ENCODE measurements around the gene XRCC1.
"Not testable (repeated sequence)": the region's sequence is repeated elsewhere in the genome, so short reads cannot be mapped to it uniquely, and the experiment has no call there.

XRCC1 gene

DNA sequence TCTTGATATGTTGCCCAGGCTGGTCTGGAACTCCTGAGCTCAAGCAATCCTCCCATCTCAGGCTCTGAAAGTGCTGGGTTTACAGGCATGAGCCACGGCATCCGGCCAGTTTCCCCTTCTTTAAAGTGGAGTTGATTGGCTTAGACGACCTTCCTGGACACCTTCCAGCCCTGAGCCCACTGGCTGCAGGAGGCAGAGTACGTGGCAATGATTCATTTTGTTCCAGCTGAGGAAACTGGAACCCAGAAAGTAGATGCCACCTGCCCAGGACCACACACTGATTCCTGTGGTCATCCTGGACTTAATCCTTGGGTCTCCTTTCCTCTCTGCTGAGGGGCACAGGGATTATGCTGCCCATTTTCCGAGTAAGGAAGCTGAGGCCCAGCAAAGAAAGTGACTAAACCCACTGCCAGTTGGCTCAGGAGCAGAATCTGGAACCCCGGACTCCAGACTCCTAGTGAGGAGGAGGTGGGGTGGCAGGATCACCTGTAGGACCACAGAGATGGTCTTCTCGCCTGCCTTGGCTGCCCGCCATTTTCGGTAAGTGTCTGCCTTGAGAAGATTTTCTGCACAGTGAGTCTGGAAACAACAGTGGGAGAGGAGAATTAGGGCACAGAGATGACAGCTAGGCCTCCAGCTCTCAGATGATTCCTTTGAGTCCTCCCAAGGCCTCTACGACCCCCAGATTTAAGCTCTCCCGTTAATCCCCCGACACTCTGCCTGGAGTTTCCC lies 737 bp downstream of the XRCC1 start:
- DNase-seq: no peak

DNA sequence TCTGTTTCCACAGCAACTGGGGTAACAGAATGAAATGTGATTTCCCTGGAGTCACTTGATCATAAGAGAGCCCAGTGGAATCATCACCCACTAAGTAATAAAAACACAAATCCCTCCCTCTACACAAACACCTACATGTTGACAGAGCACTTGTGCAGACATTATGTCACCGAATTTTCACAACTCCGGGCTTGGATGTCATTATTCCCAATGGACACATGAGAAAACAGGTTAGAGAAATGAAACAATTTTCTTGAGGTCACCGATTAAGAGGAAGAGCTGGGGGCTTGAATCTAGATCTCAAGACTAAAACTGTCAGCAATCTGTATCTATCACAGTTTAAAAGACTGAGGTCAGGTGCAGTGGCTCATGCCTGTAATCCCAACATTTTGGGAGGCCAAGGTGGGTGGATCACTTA lies 3.1 kb downstream of the XRCC1 start:
- no peak for DNase-seq

- no peak for DNase-seq
Measured at GRCh38 chr19:43570174-43570791, 5.0 kb downstream of the XRCC1 start.

DNA sequence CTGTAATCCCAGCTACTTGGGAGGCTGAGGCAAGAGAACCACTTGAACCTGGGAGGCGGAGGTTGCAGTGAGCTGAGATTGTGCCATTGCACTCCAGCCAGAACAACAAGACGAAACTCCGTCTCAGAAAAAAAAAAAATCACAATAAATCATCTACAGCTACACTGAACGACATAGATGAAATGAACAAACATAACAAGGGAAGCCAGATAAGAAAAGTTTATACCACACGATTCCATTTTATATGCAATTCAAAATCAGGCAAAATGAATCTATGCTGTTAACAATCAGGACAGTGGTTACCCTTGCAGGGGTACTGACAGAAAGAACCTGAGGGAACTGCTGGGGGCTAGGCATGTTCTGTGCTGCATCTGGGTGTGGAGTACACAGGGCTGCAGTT lies 5.7 kb downstream of the XRCC1 start:
- no peak for DNase-seq

GRCh38 chr19:43564800-43565199 lies 10.5 kb downstream of the XRCC1 start:
- DNase-seq: no peak

- no peak for DNase-seq
Measured at GRCh38 chr19:43563816-43564457, 11.4 kb downstream of the XRCC1 start.

DNA sequence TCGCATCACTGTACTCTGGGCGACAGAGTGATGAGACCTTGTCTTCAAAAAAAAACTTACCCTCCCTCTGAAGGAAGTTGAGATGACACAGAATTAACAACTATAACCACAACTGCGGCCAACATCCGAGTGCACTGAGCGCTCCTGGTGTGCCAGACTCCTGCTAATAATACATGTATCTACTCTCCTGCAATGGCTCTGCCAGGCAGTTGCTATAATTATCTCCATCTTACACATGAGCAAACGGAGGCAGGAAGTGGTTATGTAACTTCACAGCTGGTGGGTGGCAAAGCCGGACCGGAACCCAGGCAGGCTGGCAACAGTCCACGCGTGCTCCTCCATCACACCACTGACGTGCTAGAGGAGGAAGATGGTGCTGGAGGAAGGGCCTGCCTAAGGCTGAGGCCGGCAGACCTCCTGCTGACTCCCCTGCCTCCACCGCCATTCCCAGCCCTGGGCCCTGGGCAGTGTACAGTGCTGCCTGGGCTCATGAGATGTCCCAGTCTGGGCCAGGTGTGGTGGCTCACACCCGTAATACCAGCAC lies 12.6 kb downstream of the XRCC1 start:
- DNase-seq: no peak

DNA sequence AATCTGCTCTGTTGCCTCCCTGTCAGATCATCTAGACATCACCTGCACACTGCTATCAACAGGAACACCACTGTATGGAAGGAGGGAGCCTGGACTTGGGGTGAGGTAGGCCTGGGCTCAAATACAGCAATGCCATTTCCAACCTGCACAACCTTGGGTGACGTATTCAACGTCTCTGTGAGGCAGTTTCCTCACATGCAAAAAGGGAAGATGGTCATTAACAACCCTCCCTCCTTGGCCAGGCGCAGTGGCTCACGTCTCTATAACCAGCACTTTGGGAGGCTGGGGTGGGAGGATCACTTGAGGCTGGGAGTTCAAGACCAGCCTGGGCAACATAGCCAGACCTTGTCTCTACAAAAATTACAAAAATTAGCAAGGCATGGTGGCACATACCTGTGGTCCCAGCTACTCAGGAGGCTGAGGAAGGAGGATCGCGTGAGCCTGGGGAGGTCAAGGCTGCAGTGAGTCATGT lies 13.1 kb downstream of the XRCC1 start:
- DNase-seq: no peak

- DNase-seq: no peak
Measured at GRCh38 chr19:43561139-43561970, 14.0 kb downstream of the XRCC1 start.

GRCh38 chr19:43560687-43561086 lies 14.6 kb downstream of the XRCC1 start:
- DNase-seq: no peak

DNA sequence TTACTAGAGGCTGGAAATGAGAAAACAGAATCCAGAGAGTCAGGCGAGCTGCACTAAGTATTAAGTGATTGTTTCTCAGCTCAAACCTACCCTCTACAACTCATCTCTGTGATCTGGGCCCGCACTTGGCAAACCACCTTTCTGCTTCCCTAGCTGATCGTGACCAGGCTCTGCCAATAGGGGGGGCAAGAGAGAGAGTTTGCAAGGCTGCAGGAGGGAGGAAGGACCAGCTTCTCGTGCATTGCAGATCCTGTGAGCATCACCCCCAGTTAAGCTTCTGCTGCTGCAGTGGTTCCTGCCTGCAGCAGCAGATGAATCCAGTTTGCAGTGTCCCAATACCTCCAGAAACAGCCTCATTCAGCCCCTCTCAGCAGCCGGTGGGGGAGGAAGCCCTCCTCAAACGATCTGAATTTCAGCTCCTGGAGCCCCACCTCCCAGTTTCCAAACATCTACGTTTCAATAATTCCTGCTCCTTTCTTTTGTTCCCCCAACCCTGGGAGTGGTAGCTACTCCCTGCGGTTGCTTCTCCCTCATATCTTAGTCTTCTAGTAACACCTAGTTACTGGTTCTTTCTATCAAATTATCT lies 20.0 kb downstream of the XRCC1 start:
- DNase-seq: peak; percentile 64

- DNase-seq: no peak
Measured at GRCh38 chr19:43554317-43554895, 20.9 kb downstream of the XRCC1 start.

DNA sequence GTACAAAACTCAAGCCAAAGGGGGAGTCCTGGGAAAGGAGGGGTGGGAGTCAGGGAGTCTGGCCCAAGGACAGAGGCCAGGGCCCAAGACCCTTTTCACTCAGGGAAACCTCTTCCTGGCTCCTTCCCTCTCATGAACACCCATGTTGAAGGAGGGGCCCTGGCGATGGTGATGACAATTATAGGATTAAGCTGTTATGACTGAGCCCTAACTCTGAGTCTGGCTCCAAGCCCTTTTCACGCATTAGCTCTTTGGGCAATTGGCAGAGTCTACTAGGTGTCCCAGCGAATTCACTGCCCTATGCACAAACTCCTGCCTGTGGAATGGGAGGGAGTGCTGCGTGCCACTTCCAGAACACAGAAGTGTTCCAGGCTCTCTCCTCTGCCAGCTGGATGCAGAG lies 21.7 kb downstream of the XRCC1 start:
- no peak for DNase-seq

DNA sequence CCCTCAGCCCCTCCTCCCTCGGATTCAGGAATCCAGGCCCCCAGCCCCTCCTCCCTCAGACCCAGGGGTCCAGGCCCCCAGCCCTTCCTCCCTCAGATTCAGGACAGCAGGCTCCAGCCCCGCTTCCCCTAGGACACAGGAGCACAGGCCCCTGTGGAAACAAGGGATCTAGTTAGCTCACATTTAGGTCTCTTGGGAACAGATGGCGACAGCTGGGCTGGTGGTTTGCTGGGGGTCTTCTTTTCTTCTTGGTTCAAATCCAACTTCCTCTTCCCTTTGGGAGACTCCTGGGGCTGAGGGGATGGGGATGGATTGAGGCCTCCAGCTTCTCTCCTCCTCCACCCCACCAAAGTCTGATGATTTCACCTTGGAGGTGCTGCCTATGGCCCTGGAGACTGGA lies 22.7 kb downstream of the XRCC1 start:
- no peak for DNase-seq

DNA sequence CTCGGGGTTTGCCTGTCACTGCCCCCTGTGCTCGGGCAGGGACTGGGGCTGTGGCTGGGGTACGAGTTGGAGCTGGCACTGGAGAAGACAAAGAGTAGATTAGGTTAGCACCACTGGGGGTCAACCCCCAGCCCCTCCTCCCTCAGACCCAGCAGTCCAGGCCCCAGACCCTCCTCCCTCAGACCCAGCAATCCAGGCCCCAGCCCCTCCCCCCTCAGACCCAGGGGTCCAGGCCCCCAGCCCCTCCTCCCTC lies 23.2 kb downstream of the XRCC1 start:
- DNase-seq: no peak

DNA sequence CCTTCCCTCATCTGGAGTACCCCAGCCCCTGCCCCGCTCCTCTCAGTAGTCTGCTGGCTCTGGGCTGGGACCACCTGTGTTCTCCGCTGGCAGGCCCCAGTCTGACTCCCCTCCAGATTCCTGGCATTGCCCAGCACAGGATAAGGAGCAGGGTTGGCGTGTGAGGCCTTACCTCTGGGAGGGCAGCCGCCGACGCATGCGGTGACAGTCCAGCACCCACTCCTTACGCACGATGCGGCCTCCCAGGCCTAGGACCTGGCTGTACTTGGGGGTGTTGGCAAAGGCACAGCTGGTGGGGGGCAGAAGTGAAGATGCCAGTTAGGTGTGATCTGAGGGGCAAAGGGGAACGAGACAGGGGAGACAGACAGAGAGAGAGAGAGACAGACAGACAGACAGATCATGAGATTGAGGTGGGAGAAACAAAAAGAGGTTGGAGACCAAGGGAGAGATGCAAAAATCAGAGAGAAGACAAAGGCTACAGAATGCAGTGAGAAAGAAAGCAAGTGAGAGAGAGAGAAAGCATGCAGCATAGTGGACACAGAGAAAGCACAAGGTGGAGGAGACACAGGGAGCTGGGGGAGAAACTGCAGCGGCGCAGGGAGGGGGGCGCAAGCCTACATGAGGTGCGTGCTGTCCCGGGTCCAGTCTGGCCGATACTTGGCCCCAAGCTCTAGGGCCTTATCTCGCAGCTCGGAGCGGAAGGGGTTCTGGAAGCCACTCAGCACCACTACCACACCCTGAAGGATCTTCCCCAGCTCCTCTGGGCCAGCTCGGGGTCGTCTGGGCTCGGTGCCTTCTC lies 23.7 kb downstream of the XRCC1 start:
- DNase-seq: no peak

DNA sequence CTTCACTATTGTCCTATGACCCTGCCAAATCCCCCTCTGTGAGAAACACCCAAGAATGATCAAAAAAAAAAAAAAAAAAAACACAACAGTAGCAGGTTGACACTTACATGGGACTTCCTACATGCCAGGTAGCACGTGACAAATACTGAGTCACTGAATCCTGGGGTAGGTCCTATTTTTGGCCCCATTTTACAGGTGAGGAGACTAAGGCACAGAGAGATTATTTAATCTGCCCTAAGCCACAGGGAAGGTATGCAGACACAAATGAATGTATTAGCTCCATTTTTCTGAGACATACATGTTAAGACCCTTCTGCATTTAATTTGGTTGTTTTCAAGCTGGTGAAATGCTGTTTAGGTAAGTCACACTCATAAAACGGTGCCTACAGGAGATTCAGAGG lies 26.6 kb downstream of the XRCC1 start:
- DNase-seq: no peak

GRCh38 chr19:43547926-43548325 lies 27.4 kb downstream of the XRCC1 start:
- not testable (repeated sequence) for DNase-seq

- no peak for DNase-seq
Measured at GRCh38 chr19:43546581-43546980, 28.7 kb downstream of the XRCC1 start.

DNA sequence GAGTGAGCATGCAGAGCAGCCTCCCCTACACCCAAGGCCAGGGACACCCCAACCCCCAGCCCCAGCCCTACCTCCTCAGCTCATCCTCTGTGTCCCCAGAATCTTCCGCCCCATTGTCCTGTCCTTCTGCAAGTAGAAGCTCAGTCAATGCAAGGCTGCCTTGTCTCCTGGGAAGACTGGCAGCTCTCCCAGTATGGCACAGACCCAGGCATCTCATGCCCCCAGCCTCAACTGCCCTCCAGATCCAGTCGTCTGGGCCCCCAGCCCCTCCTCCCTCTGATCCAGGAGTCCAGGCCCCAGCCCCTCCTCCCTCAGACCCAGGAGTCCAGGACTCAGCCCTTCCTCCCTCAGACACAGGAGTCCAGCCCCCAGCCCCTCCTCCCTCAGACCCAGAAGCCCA lies 29.3 kb downstream of the XRCC1 start:
- no peak for DNase-seq

GRCh38 chr19:43545276-43545675 lies 30.1 kb downstream of the XRCC1 start:
- DNase-seq: no peak

- no peak for DNase-seq
Measured at GRCh38 chr19:43544077-43544476, 31.2 kb downstream of the XRCC1 start.

All from 8988T (cell line).